ENCODE measurements around the gene RABAC1. TPM values are rescaled to one million over a fixed set of nuclear protein-coding genes. Genes with fewer than 3 reads are reported as not detected.
"Not testable (repeated sequence)": the region's sequence is repeated elsewhere in the genome, so short reads cannot be mapped to it uniquely, and the experiment has no call there.

The RABAC1 gene
- total RNA-seq, 1 donor from 2014 or later: 41.3 TPM

DNA sequence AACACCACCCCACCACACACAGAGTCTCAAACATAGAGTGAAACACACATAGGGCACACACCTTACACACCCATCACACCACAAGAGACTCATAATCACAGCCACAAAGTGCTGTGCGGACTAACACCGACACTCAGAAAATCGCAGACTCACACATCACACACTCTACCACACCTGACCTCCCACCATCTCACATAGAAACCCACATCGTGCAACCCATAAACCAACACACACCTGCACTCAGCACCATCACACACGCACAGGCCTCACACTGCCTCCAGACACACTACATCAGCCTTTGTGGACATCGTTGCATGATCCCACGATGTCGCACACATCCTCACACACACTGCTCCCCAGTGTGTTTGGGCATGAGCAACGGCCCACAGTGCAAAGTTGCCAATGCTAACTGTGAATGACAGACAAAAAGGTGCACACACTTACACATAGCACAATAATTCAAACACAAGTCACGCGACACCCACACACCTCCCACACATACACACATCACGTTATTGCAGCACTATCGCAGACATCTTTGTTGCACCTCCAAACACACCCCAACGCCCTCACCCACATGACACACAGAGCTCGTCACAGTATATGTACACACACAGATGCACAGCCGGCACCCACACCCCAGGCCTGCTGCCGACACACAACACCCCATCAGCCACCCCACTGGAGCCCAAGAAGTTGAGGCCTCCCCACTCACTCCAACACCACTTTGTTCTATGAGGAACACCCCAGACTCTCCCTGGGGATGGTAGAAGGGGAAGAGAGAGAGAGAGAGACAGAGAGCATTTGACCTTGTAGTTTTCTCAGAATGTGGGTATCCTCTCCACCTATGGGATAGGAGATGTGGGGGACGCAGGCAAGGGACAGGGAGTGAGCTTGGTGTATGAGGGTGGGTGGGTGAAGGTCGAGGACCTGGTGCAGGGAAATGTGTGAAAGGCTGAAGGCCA is 36.2 kb upstream of the RABAC1 start:
- Mint-ChIP-seq H3K9me3 (no peaks in the 10 kb centered on the region), H3K36me3 (ENCODE audit: low read depth) (peaks cover 3% of the 10 kb centered on the region), H3K4me3 (peak overlapping the region; percentile 35), H3K27me3 (ENCODE audit: insufficient read depth) (peaks cover 45% of the 10 kb centered on the region), H3K4me1 (ENCODE audit: low read depth) (peaks cover 28% of the 10 kb centered on the region), H3K27ac (peak overlapping the region; percentile 5)
- no peak for DNase-seq (ENCODE audit: low spot score)
- intact Hi-C loops (cut with micrococcal nuclease): no loop called here

GRCh38 chr19:41994521-41994971 is 35.4 kb upstream of the RABAC1 start:
- peaks cover 38% of the 10 kb centered on the region for H3K27me3 Mint-ChIP-seq (ENCODE audit: insufficient read depth)
- peaks cover 3% of the 10 kb centered on the region for H3K36me3 Mint-ChIP-seq (ENCODE audit: low read depth)
- no peaks in the 10 kb centered on the region for H3K9me3 Mint-ChIP-seq
- no peak overlapping the region for H3K4me3 Mint-ChIP-seq
- DNase-seq (ENCODE audit: low spot score): no peak
- peak overlapping the region; percentile 5 for H3K27ac Mint-ChIP-seq
- peaks cover 28% of the 10 kb centered on the region for H3K4me1 Mint-ChIP-seq (ENCODE audit: low read depth)
- intact Hi-C loops (cut with micrococcal nuclease): no loop called here

DNA sequence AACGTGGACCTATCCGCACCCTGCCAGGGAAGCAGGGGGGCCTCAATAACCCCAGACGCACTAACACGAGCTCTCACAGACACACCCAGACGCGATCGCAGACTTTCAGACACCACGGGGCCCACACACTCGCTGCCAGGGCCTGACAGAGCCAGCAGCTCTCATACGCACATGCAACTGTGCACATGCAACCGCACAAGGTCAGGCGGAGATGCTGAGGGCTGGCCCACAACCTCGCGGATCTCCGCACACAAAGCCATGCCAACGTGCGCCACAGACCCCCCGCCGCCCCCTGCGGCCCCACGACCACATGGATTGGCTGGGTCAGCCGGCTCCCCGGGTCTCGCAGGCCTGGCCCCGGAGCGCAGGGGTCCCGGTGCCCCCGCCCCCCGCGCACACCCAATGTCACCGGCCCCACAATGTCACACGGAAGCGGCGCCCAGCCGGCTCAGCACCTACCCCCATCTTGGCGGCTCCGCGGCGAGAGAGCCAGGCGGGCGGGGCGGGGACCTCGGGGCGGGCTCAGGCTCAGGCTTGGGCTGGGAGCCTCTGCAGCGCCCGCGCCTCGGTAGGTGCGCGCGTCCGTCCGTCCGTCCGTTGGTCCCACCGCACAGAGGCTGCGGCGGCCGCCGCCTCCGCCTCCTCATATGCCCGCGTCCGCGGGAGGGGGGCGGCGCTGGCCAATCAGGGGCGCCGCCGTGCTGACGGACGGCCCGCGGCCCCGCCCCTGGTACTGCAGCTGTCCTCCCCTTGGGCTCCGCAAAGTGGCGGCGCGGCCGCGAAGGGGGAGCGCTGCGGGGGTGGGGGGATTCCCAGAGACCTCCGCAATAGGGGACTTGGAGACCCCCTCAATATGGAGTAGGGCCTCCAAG is 34.7 kb upstream of the RABAC1 start, which contains the start of gene ATP1A3:
TSS of gene ATP1A3 (minus strand) at position 619 of the 872 bp plus-strand sequence. CDS start at position 465, 154 bp downstream.
- H3K4me1 Mint-ChIP-seq (ENCODE audit: low read depth): peaks cover 28% of the 10 kb centered on the region
- H3K4me3 Mint-ChIP-seq: peak within 1 kb of the TSS; percentile 55
- H3K36me3 Mint-ChIP-seq (ENCODE audit: low read depth): no peaks in the 10 kb centered on the region
- H3K27ac Mint-ChIP-seq: peak within 1 kb of the TSS; percentile 5
- intact Hi-C loops (cut with micrococcal nuclease): no loop called here
- peaks cover 34% of the 10 kb centered on the region for H3K27me3 Mint-ChIP-seq (ENCODE audit: insufficient read depth)
- peak; percentile 57 for DNase-seq (ENCODE audit: low spot score)
- H3K9me3 Mint-ChIP-seq: no peaks in the 10 kb centered on the region

GRCh38 chr19:41991925-41992569 is 32.9 kb upstream of the RABAC1 start:
- H3K9me3 Mint-ChIP-seq; H3K27ac Mint-ChIP-seq; H3K4me3 Mint-ChIP-seq; H3K36me3 Mint-ChIP-seq (ENCODE audit: low read depth); intact Hi-C loops (cut with micrococcal nuclease); DNase-seq (ENCODE audit: low spot score): not testable (repeated sequence)
- peaks cover 23% of the 10 kb centered on the region for H3K27me3 Mint-ChIP-seq (ENCODE audit: insufficient read depth)
- H3K4me1 Mint-ChIP-seq (ENCODE audit: low read depth): peaks cover 18% of the 10 kb centered on the region

GRCh38 chr19:41991025-41991424 is 31.9 kb upstream of the RABAC1 start:
- Mint-ChIP-seq H3K36me3 (ENCODE audit: low read depth) (no peaks in the 10 kb centered on the region), H3K4me1 (ENCODE audit: low read depth) (peaks cover 12% of the 10 kb centered on the region), H3K27ac (no peak overlapping the region), H3K27me3 (ENCODE audit: insufficient read depth) (peaks cover 16% of the 10 kb centered on the region), H3K4me3 (no peak overlapping the region), H3K9me3 (no peaks in the 10 kb centered on the region)
- DNase-seq (ENCODE audit: low spot score): no peak
- intact Hi-C loops (cut with micrococcal nuclease): no loop called here

DNA sequence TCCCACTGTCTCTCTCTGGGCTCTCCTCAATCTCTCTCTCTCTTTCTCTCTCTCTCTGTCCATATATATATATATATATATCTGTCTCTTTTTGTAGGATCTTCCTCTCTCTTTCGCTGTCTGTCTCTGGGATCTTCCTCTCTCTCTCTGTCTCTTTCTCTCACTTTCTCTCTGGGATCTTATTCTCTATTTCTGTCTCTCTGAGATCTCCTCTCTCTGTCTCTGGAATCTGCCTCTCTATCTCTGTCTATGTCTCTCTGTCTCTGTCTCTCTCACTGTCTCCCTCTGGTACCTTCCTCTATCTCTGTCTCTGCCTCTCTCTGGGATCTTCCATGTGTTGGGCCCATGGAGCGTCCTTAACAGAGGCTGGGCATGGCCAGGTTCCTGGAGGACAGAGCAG is 31.5 kb upstream of the RABAC1 start:
- Mint-ChIP-seq H3K36me3 (ENCODE audit: low read depth) (no peaks in the 10 kb centered on the region), H3K4me1 (ENCODE audit: low read depth) (peaks cover 11% of the 10 kb centered on the region), H3K27ac (no peak overlapping the region), H3K9me3 (no peaks in the 10 kb centered on the region), H3K27me3 (ENCODE audit: insufficient read depth) (peaks cover 16% of the 10 kb centered on the region), H3K4me3 (no peak overlapping the region)
- intact Hi-C loops (cut with micrococcal nuclease): no loop called here
- DNase-seq (ENCODE audit: low spot score): no peak

DNA sequence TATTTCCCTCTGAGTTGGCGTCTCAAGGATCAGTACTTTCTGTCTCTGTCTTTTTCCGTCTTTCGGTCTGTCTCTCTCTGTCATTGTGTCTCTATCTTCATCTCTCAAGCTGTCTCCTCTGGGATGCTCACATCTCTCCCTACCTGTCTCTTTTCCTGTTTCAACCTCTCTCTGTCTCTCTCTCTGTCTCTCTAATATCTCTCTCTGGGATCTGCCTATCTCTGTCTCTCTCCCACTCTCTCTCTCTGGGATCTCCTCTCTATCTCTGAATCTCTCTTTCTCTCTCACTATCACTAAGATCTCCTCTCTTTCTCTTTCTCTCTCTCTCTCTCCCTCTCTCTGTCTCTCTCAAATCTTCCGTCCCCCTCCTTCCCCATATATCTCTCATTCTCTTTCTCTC is 30.9 kb upstream of the RABAC1 start:
- intact Hi-C loops (cut with micrococcal nuclease): no loop called here
- no peak for DNase-seq (ENCODE audit: low spot score)
- H3K27ac Mint-ChIP-seq: no peak overlapping the region
- H3K27me3 Mint-ChIP-seq (ENCODE audit: insufficient read depth): peaks cover 11% of the 10 kb centered on the region
- H3K4me3 Mint-ChIP-seq: no peak overlapping the region
- H3K4me1 Mint-ChIP-seq (ENCODE audit: low read depth): peaks cover 5% of the 10 kb centered on the region
- no peaks in the 10 kb centered on the region for H3K36me3 Mint-ChIP-seq (ENCODE audit: low read depth)
- H3K9me3 Mint-ChIP-seq: no peaks in the 10 kb centered on the region

GRCh38 chr19:41988947-41989346 is 29.8 kb upstream of the RABAC1 start:
- Mint-ChIP-seq H3K4me3 (no peak overlapping the region), H3K9me3 (no peaks in the 10 kb centered on the region), H3K36me3 (ENCODE audit: low read depth) (no peaks in the 10 kb centered on the region), H3K4me1 (ENCODE audit: low read depth) (peaks cover 4% of the 10 kb centered on the region), H3K27me3 (ENCODE audit: insufficient read depth) (peaks cover 7% of the 10 kb centered on the region), H3K27ac (no peak overlapping the region)
- no peak for DNase-seq (ENCODE audit: low spot score)
- intact Hi-C loops (cut with micrococcal nuclease): no loop called here

DNA sequence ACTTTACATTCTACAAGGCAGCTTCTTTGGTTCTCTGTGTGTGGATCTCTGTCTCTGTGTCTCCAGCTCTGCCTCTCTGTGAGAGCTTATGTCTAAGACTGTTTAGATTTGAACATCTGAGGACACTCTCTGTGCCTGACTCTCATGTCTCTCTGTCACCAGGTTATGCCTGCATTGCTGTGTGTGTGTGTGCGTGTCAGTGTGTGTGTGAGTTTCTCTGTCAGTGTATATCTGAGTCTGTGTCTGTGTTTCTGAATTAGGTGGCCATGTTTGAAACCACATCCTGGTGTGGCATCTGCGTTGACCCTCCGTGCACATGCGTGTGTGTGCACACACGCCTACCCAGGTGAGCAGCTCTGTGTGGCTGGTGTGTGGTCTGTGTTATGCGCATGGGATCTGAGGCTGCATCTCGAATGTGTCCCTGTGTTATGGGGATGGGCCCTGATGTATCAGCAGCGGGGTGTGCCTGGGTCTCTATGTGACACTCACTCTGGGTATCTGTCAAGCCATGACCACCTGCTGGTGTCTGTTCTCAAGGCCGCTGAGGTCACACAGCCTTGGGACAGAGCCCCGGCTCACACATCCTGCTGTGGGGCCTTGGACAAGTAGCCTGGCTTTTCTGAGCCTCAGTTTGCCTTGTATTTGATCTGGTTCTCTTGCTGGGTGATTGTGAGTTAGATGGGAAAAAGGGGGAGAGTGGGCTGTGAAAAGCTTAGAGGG is 28.2 kb upstream of the RABAC1 start:
- no peaks in the 10 kb centered on the region for H3K36me3 Mint-ChIP-seq (ENCODE audit: low read depth)
- H3K27me3 Mint-ChIP-seq (ENCODE audit: insufficient read depth): peaks cover under 1% of the 10 kb centered on the region
- H3K4me1 Mint-ChIP-seq (ENCODE audit: low read depth): no peaks in the 10 kb centered on the region
- intact Hi-C loops (cut with micrococcal nuclease): no loop called here
- H3K4me3 Mint-ChIP-seq: no peak overlapping the region
- no peak overlapping the region for H3K27ac Mint-ChIP-seq
- H3K9me3 Mint-ChIP-seq: no peaks in the 10 kb centered on the region
- DNase-seq (ENCODE audit: low spot score): no peak

DNA sequence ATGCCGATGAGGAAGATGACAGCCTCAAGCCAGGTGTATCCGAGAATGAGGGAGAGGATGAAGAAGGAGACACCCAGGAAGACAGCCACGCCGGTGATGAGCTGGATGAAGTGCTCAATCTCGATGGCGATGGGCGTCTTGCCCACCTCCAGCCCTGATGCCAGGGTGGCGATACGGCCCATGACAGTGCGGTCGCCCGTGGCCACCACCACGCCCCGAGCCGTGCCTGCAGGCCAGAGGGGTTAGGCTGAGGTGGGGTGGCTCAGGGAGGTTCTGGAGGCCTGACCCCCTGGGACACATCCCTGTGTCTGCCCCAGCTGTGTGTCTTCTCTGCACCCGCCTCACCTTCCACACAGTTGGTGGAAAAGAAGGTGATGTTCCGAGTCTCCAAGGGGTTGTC is 25.8 kb upstream of the RABAC1 start:
- no peak for DNase-seq (ENCODE audit: low spot score)
- no peaks in the 10 kb centered on the region for H3K36me3 Mint-ChIP-seq (ENCODE audit: low read depth)
- peaks cover 2% of the 10 kb centered on the region for H3K27me3 Mint-ChIP-seq (ENCODE audit: insufficient read depth)
- no peaks in the 10 kb centered on the region for H3K4me1 Mint-ChIP-seq (ENCODE audit: low read depth)
- H3K27ac Mint-ChIP-seq: no peak overlapping the region
- no peaks in the 10 kb centered on the region for H3K9me3 Mint-ChIP-seq
- no peak overlapping the region for H3K4me3 Mint-ChIP-seq
- intact Hi-C loops (cut with micrococcal nuclease): no loop called here

GRCh38 chr19:41981724-41982123 is 22.6 kb upstream of the RABAC1 start:
- Mint-ChIP-seq H3K36me3 (ENCODE audit: low read depth) (no peaks in the 10 kb centered on the region), H3K9me3 (no peaks in the 10 kb centered on the region), H3K27ac (no peak overlapping the region), H3K4me1 (ENCODE audit: low read depth) (no peaks in the 10 kb centered on the region), H3K4me3 (no peak overlapping the region), H3K27me3 (ENCODE audit: insufficient read depth) (peaks cover 3% of the 10 kb centered on the region)
- intact Hi-C loops (cut with micrococcal nuclease): no loop called here
- no peak for DNase-seq (ENCODE audit: low spot score)

DNA sequence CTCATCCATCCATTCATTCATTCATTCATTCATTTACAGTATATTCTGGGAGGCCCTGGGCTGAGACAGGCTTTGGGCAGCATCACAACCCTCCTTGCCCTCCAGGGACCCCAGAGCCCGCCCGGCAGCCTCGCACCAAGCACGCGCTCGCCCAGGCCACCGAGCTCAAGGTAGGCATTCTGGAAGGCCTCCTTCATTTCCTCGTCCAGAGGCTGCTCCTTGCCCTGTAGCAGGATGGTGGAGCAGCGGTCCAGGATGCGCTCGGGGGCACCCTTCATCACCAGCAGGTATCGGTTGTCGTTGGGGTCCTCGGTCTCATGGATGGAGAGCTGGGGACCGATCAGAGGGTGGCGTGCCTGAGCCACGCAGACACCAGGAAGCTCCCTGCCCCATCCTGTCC is 19.3 kb upstream of the RABAC1 start:
- Mint-ChIP-seq H3K27me3 (ENCODE audit: insufficient read depth) (peaks cover 3% of the 10 kb centered on the region), H3K9me3 (no peaks in the 10 kb centered on the region), H3K27ac (no peak overlapping the region), H3K4me3 (no peak overlapping the region), H3K4me1 (ENCODE audit: low read depth) (no peaks in the 10 kb centered on the region), H3K36me3 (ENCODE audit: low read depth) (no peaks in the 10 kb centered on the region)
- DNase-seq (ENCODE audit: low spot score): no peak
- intact Hi-C loops (cut with micrococcal nuclease): no loop called here
